NCI-H1417 (cell line): ENCODE data around the gene TMEM132D.

Experiments used
- DNase-seq, 3 experiments: peaks; one replicate each; lab custom pipeline; 2025; lab: John Stamatoyannopoulos, UW

The TMEM132D gene

DNA sequence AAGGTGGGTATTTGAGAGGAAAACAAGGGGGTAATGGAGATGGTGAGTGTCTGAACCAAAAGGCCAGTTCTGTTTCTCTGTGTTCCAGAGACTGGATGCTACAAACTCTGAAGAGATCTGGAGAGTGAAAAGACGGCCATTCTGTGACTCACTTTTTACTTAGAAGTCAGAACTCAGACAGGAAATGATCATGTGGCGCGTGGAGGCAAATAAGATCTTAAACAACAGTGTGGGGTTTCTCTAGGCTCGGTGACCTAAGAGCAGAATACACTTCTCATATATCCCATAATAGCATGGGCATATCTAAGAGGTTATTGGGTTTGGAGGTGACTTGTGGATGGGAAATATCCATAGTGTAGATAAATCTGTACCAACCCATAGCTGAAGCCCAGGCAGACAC, 463.5 kb downstream of the TMEM132D start:
- DNase-seq = no peak

GRCh38 chr12:129434790-129435189, 469.0 kb downstream of the TMEM132D start:
- DNase-seq = no peak

GRCh38 chr12:129428240-129428936, 475.4 kb downstream of the TMEM132D start:
- no peak for DNase-seq

GRCh38 chr12:129423041-129423580, 480.7 kb downstream of the TMEM132D start:
- DNase-seq = no peak

DNA sequence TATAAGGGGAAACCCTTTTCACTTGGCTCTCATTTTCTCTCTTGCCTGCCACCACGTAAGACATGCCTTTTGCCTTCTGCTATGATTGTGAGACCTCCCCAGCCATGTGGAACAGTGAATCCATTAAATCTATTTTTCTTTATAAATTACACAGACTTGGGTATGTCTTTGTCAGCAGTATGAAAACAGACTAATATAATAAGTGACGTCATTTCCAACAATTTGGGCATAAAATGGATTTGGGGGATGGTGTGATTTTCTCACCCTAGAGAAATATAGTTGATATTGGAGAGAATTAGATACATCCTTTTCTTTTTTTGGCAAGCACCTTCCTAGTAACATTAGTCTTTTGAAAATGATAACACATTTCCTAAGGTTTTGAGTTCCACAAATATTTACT, 490.5 kb downstream of the TMEM132D start:
- no peak for DNase-seq

- DNase-seq = no peak
Measured at GRCh38 chr12:129409281-129409680, 494.5 kb downstream of the TMEM132D start.

- no peak for DNase-seq
Measured at GRCh38 chr12:129404556-129404955, 499.3 kb downstream of the TMEM132D start.

- no peak for DNase-seq
Measured at GRCh38 chr12:129401572-129401971, 502.3 kb downstream of the TMEM132D start.

DNA sequence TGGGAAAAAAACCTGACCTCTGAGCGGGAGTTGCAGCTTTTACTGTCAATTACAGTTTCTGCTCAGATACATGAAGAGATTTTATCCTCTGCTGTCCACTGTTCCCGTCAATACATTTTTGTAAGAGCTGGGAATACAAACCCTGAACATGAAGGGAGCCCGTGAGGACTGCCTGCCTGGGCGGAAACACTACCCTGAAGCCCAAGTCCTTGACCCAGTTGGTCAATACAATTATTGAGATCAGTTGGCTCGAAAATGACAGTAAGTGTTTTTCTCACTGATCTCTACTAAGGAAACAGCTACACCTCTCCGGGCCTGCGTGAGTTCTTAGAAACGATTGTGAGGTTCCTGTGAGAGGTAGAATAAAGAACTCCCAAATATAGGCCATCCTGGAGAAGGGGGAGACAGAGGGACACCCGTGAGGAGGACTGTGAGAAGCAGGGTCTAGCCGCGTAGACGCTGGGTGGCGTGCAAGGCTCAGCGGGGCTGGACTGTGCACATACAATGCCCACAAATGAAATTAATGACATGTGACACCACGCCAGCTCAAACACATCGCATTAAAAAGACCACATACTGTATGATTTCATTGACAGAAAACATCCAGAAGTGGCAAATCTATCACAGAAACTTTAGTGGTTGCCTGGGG, 509.5 kb downstream of the TMEM132D start:
- DNase-seq = no peak

- no peak for DNase-seq
Measured at GRCh38 chr12:129393357-129393937, 510.4 kb downstream of the TMEM132D start.

DNA sequence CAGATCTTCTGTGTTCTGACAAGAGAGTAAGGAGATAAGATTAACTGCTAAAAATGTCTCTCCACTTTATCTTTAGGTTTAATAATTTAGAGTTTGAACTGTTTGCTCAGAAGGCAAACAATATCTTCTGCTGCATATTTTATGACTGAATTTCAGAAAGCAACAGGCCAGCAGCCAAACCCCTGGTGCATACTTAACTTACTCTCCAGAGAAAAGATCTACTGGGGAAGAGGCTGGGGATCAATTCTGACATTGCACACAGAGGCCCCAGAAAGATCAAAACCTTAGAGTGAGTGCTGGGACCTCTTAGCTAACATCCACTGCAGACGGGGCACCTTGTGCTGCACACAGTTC, 518.2 kb downstream of the TMEM132D start:
- DNase-seq = no peak

- no peak for DNase-seq
Measured at GRCh38 chr12:129383956-129384355, 519.9 kb downstream of the TMEM132D start.

- peak in 1 of 3 experiments; percentile 56 for DNase-seq
Measured at GRCh38 chr12:129381715-129382114, 522.1 kb downstream of the TMEM132D start.

GRCh38 chr12:129379076-129379804, 524.6 kb downstream of the TMEM132D start:
- DNase-seq = no peak

DNA sequence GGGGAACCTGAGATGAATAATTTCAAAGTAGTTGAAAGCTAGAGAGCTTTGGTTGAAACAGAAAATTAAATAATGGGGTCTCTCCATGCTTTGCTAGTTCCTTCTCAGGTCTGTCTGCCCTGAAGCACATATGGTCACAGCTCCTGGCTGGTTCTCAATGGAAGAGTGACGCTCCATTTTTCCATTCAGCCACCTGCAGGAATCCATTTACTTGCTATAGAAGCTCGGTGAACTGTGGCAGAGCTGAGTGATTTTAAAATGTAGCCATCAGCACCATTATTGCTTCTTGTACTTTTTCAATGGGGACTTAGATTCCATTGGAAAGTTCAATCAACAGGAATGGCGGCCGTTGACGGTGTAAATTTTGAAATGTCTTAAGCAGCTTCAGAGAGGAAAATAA, 525.3 kb downstream of the TMEM132D start:
- peak in 1 of 3 experiments; percentile 75 for DNase-seq

GRCh38 chr12:129373746-129374145, 530.1 kb downstream of the TMEM132D start:
- no peak for DNase-seq

DNA sequence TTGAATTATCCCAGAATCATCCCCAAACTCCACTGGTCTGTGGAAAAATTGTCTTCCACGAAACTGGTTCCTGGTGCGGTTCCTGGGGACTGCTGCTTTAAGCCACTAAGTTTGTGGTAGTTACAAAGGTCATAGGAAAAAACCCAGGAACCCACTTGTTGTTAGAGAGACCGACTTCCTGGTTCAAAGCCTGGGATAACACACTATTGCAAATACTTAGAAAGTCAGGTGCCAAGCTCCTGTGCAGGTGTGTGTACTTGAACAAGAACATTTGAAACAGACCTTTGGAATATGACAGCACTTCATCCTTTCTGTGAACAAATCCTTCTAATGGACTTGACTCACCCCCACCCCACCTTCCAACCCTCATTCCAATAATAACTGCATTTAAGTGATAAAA, 530.9 kb downstream of the TMEM132D start:
- no peak for DNase-seq

DNA sequence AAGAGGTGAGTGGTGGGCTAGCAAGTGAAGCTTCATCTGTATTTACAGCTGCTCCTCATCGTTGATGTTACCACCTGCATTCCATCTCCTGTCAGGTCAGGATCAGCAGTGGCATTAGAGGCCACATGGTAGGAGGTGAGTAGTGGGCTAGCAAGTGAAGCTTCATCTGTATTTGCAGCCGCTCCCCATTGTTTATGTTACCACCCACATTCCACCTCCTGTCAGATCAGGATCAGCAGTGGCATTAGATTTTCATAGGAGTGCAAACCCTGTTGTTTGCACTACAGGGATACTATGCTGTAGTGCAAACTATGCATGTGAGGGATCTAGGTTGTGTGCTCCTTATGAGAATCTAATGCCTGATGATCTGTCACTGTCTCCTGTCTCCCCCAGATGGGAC, 531.5 kb downstream of the TMEM132D start:
- no peak for DNase-seq

GRCh38 chr12:129371268-129371667, 532.6 kb downstream of the TMEM132D start:
- no peak for DNase-seq

- DNase-seq = no peak
Measured at GRCh38 chr12:129366656-129367055, 537.2 kb downstream of the TMEM132D start.

DNA sequence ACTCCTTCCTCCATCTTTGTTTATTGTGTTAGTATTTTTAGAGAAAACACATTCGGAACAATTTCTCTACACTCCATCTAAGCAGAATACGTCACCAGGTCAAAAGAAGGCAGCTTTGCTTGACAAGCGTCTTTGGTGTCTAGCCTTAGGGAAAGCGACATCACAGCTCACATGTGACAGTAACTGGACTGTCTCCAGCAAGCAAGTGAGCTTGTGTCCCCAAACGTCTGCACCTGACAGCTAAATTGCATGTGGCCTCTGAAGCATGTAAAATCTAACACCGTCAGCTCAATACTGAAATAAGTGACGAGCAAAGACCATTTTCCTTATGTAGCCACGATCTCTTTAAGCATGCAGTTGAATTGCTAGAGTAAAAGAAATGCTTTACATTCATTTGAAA, 540.8 kb downstream of the TMEM132D start:
- DNase-seq = no peak

DNA sequence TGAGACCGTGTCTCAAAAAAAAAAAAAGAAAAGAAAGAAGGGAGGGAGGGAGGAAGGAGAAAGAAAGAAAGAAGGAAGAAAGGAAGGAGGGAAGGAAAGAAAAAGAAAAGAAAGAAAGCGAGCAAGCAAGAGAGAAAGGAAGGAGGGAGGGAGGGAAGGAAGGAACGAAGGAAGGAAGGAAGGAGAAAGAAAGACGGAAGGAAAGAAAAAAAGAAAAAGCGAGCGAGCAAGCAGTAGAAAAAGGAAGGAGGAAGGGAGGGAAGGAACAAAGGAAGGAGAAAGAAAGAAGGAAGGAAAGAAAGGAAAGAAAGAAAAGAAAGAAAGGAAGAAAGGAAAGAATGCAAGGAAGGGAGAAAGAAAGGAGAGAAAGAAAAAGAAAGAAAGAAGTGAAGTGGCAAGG, 546.6 kb downstream of the TMEM132D start:
- DNase-seq = no peak

- no peak for DNase-seq
Measured at GRCh38 chr12:129351481-129351880, 552.3 kb downstream of the TMEM132D start.
